ENCODE results near the gene REEP1. TPM values are rescaled to one million over a fixed set of nuclear protein-coding genes. Genes with fewer than 3 reads are reported as not detected.

Gene REEP1
- total and polyA plus RNA-seq, 2 of the 8 experiments (the other 6 are each of a cell fraction or from before 2014, with no cell fraction given) = 0.74 to 1.5 TPM

- Histone ChIP-seq H3K36me3 (ENCODE audit: control insufficient read depth in 2 of 4, insufficient read depth in 4 of 4, low read length in 3 of 4) (peaks cover 4 to 21% (median 9%) of the 10 kb centered on the region in 4 experiments; a peak in 7 of 8 replicates), H4K20me1 (replicated peaks in 1 of 2; ENCODE audit: control insufficient read depth in 1 of 2, insufficient read depth in 2 of 2, low read length in 2 of 2) (peaks cover 0 to 1% of the 10 kb centered on the region in 2 experiments), H2BK20ac (ENCODE audit: low read length) (no peak overlapping the region), H4K8ac (ENCODE audit: extremely low read depth, insufficient read depth, low read length) (no peak overlapping the region), H3K4ac (replicated peaks; ENCODE audit: insufficient read length, low read depth, low read length) (no peak overlapping the region), H3K79me1 (ENCODE audit: low read depth, low read length) (peaks cover 5% of the 10 kb centered on the region), H3K23me2 (ENCODE audit: low read depth, low read length) (no peaks in the 10 kb centered on the region), H3K14ac (ENCODE audit: insufficient read length) (no peak overlapping the region), H2BK15ac (ENCODE audit: low read length) (no peak overlapping the region), H2AFZ (ENCODE audit: low read length) (no peak overlapping the region), H3K9me3 (ENCODE audit: insufficient read depth in 2 of 2, low read depth in 1 of 2, low read length in 1 of 2) (no peaks in the 10 kb centered on the region), H4K91ac (replicated peaks; ENCODE audit: insufficient read length, low read length) (no peak overlapping the region), H3K4me2 (ENCODE audit: insufficient read depth in 1 of 2, low read depth in 2 of 2, low read length in 2 of 2) (no peak overlapping the region), H2AK5ac (ENCODE audit: low read depth, low read length) (no peak overlapping the region), H4K5ac (ENCODE audit: insufficient read length, low read depth, low read length) (no peak overlapping the region), H3K4me1 (replicated peaks in 1 of 4; ENCODE audit: control insufficient read depth in 3 of 4, insufficient read depth in 4 of 4, low read length in 3 of 4) (peaks cover 0 to 6% (median 2%) of the 10 kb centered on the region in 4 experiments; a peak in 3 of 7 replicates), H3K23ac (ENCODE audit: insufficient read length) (no peak overlapping the region), H2BK120ac (replicated peaks; ENCODE audit: low read depth, low read length) (no peak overlapping the region), H3K27ac (ENCODE audit: low read depth, low read length) (no peak overlapping the region), H3K56ac (replicated peaks; ENCODE audit: insufficient read length, low read depth, low read length) (no peak overlapping the region), H3K18ac (ENCODE audit: extremely low read depth, low read length) (no peak overlapping the region), H3K27me3 (replicated peaks in 1 of 4; ENCODE audit: control insufficient read depth in 3 of 4, extremely low read depth in 1 of 4, insufficient read depth in 3 of 4, low read length in 3 of 4) (no peaks in the 10 kb centered on the region), H3K4me3 (ENCODE audit: extremely low read depth in 1 of 4, insufficient read depth in 2 of 4, low read depth in 3 of 4, low read length in 4 of 4) (no peak overlapping the region), H3K9ac (replicated peaks in 1 of 4; ENCODE audit: extremely low read depth in 1 of 4, low read depth in 3 of 4, low read length in 3 of 4) (no peak overlapping the region), H2BK12ac (ENCODE audit: low read depth, low read length) (no peak overlapping the region), H3K79me2 (ENCODE audit: control insufficient read depth in 1 of 2, insufficient read depth in 2 of 2, low read length in 2 of 2) (peaks cover 0 to 45% of the 10 kb centered on the region in 2 experiments), H2BK5ac (ENCODE audit: low read depth, low read length) (no peak overlapping the region)
- ChIA-PET CTCF (ENCODE audit: partially characterized antibody) (interaction anchor here (1.0 to 2.3 kb wide), 5 partner anchors 10 to 274 kb away, joined by 3 to 12 read pairs (median 4); no protein-coding TSS in a partner anchor), POLR2A (ENCODE audit: partially characterized antibody) (interaction anchor here (0.7 kb wide), 1 partner anchor 666 kb away, joined by 3 read pairs; no protein-coding TSS in a partner anchor)
- no peak for FAIRE-seq
- TF ChIP-seq SIRT6 (IDR thresholded peaks at IDR 0.05; ENCODE audit: low read length) = no peak
- TF ChIP-seq JUND (IDR thresholded peaks at IDR 0.05; ENCODE audit: low read length) = no peak
- TF ChIP-seq EZH2 (IDR thresholded peaks at IDR 0.05; ENCODE audit: low read depth, low read length, severe bottlenecking) = no peak
- TF ChIP-seq ATF3 (IDR thresholded peaks at IDR 0.05; ENCODE audit: insufficient read depth, low read depth, low read length) = no peak
- TF ChIP-seq CHD1 (IDR thresholded peaks at IDR 0.05; ENCODE audit: low read depth, low read length) = no peak
- no peak for TF ChIP-seq RNF2 (IDR thresholded peaks at IDR 0.05; ENCODE audit: borderline replicate concordance, low read depth, low read length, missing control alignments, poor library complexity, severe bottlenecking)
- no peak for DNase-seq (ENCODE audit: low read depth in 1 of 2, low spot score in 2 of 2)
- WGBS, 2 experiments (ENCODE audit: extremely low coverage in 1 of 2, insufficient coverage in 1 of 2, insufficient read length in 1 of 2, insufficient replicate concordance in 2 of 2, low coverage in 1 of 2, low lambda C conversion rate in 2 of 2, missing lambda C conversion rate in 1 of 2) = 83% methylated on average over 1 of the region's 1 CpG; no CpG with 5 or more reads in 1 of the 2 experiments
Measured at GRCh38 chr2:86203614-86204013, 133.8 kb downstream of the REEP1 start.

All from H1 (cell line).